ENCODE measurements around the gene SLC9A3. TPM values are rescaled to one million over a fixed set of nuclear protein-coding genes. Genes with fewer than 3 reads are reported as not detected.

SLC9A3 gene
- total RNA-seq, 1 experiment from 2014 or later: 3.1 TPM

GRCh38 chr5:540071-540905 is 16.0 kb upstream of the SLC9A3 start:
- Histone ChIP-seq H3K4me3 (no peak overlapping the region), H3K9me3 (replicated peaks) (no peaks in the 10 kb centered on the region), H3K4me1 (replicated peaks) (no peaks in the 10 kb centered on the region), H3K36me3 (no peaks in the 10 kb centered on the region), H3K27me3 (replicated peaks) (peaks cover 37% of the 10 kb centered on the region), H3K27ac (no peak overlapping the region)
- peak in 1 of 2 experiments; percentile 41 for DNase-seq (ENCODE audit: low read depth in 1 of 2, low spot score in 2 of 2)

GRCh38 chr5:539469-540070 is 15.3 kb upstream of the SLC9A3 start:
- no peak for DNase-seq (ENCODE audit: low read depth in 1 of 2, low spot score in 2 of 2)
- H3K4me1 ChIP-seq (replicated peaks): no peaks in the 10 kb centered on the region
- no peaks in the 10 kb centered on the region for H3K9me3 ChIP-seq (replicated peaks)
- H3K27ac ChIP-seq: no peak overlapping the region
- H3K4me3 ChIP-seq: no peak overlapping the region
- H3K27me3 ChIP-seq (replicated peaks): peaks cover 35% of the 10 kb centered on the region
- H3K36me3 ChIP-seq: no peaks in the 10 kb centered on the region

GRCh38 chr5:538801-539468 is 14.7 kb upstream of the SLC9A3 start:
- no peak for DNase-seq (ENCODE audit: low read depth in 1 of 2, low spot score in 2 of 2)
- H3K27me3 ChIP-seq (replicated peaks): peaks cover 36% of the 10 kb centered on the region
- no peak overlapping the region for H3K4me3 ChIP-seq
- no peaks in the 10 kb centered on the region for H3K4me1 ChIP-seq (replicated peaks)
- no peaks in the 10 kb centered on the region for H3K36me3 ChIP-seq
- no peak overlapping the region for H3K27ac ChIP-seq
- H3K9me3 ChIP-seq (replicated peaks): no peaks in the 10 kb centered on the region

GRCh38 chr5:538271-538771 is 14.1 kb upstream of the SLC9A3 start:
- Histone ChIP-seq H3K4me3 (no peak overlapping the region), H3K27me3 (replicated peaks) (peaks cover 42% of the 10 kb centered on the region), H3K27ac (no peak overlapping the region), H3K36me3 (no peaks in the 10 kb centered on the region), H3K9me3 (replicated peaks) (no peaks in the 10 kb centered on the region), H3K4me1 (replicated peaks) (no peaks in the 10 kb centered on the region)
- no peak for DNase-seq (ENCODE audit: low read depth in 1 of 2, low spot score in 2 of 2)

DNA sequence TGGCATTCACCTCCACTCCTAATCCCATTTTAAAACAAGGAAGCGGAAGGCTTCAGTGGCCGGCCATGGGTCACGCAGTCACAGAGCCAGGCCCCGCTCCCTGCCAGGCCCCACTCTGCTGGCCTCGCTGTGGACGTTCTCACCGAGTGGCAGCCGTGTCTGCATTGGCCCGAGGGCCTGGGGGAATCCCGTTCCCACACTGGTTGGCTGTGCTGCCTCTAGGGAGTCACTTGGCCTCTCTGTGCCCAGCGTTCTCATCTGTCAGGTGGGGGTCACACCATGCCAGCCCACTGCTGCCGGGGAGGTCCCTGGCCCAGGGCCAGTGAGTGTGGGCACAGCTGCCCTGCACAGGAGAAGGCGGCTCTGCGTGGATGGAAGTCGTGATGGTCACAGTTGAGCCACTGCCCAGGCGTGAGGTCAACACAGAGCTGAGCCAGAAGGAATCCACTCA is 13.4 kb upstream of the SLC9A3 start:
- Histone ChIP-seq H3K27ac (no peak overlapping the region), H3K36me3 (no peaks in the 10 kb centered on the region), H3K4me1 (replicated peaks) (no peaks in the 10 kb centered on the region), H3K9me3 (replicated peaks) (no peaks in the 10 kb centered on the region), H3K27me3 (replicated peaks) (peaks cover 48% of the 10 kb centered on the region), H3K4me3 (no peak overlapping the region)
- DNase-seq (ENCODE audit: low read depth in 1 of 2, low spot score in 2 of 2): no peak

- DNase-seq (ENCODE audit: low read depth in 1 of 2, low spot score in 2 of 2): no peak
- Histone ChIP-seq H3K4me1 (replicated peaks) (no peaks in the 10 kb centered on the region), H3K27ac (no peak overlapping the region), H3K27me3 (replicated peaks) (peaks cover 51% of the 10 kb centered on the region), H3K36me3 (no peaks in the 10 kb centered on the region), H3K4me3 (no peak overlapping the region), H3K9me3 (replicated peaks) (no peaks in the 10 kb centered on the region)
Observed at GRCh38 chr5:537098-537497, 12.8 kb upstream of the SLC9A3 start.

- Histone ChIP-seq H3K27me3 (replicated peaks) (peaks cover 58% of the 10 kb centered on the region), H3K4me3 (no peak overlapping the region), H3K4me1 (replicated peaks) (no peaks in the 10 kb centered on the region), H3K27ac (no peak overlapping the region), H3K9me3 (replicated peaks) (no peaks in the 10 kb centered on the region), H3K36me3 (no peaks in the 10 kb centered on the region)
- DNase-seq (ENCODE audit: low read depth in 1 of 2, low spot score in 2 of 2): no peak
Observed at GRCh38 chr5:535846-536698, 11.8 kb upstream of the SLC9A3 start.

- no peaks in the 10 kb centered on the region for H3K36me3 ChIP-seq
- H3K27ac ChIP-seq: no peak overlapping the region
- peaks cover 57% of the 10 kb centered on the region for H3K27me3 ChIP-seq (replicated peaks)
- H3K4me1 ChIP-seq (replicated peaks): no peaks in the 10 kb centered on the region
- no peaks in the 10 kb centered on the region for H3K9me3 ChIP-seq (replicated peaks)
- H3K4me3 ChIP-seq: no peak overlapping the region
- no peak for DNase-seq (ENCODE audit: low read depth in 1 of 2, low spot score in 2 of 2)
Observed at GRCh38 chr5:534743-535671, 10.8 kb upstream of the SLC9A3 start.

GRCh38 chr5:533955-534742 is 9.9 kb upstream of the SLC9A3 start:
- DNase-seq (ENCODE audit: low read depth in 1 of 2, low spot score in 2 of 2): no peak
- no peaks in the 10 kb centered on the region for H3K4me1 ChIP-seq (replicated peaks)
- no peak overlapping the region for H3K27ac ChIP-seq
- no peaks in the 10 kb centered on the region for H3K36me3 ChIP-seq
- no peaks in the 10 kb centered on the region for H3K9me3 ChIP-seq (replicated peaks)
- H3K27me3 ChIP-seq (replicated peaks): peaks cover 57% of the 10 kb centered on the region
- no peak overlapping the region for H3K4me3 ChIP-seq

DNA sequence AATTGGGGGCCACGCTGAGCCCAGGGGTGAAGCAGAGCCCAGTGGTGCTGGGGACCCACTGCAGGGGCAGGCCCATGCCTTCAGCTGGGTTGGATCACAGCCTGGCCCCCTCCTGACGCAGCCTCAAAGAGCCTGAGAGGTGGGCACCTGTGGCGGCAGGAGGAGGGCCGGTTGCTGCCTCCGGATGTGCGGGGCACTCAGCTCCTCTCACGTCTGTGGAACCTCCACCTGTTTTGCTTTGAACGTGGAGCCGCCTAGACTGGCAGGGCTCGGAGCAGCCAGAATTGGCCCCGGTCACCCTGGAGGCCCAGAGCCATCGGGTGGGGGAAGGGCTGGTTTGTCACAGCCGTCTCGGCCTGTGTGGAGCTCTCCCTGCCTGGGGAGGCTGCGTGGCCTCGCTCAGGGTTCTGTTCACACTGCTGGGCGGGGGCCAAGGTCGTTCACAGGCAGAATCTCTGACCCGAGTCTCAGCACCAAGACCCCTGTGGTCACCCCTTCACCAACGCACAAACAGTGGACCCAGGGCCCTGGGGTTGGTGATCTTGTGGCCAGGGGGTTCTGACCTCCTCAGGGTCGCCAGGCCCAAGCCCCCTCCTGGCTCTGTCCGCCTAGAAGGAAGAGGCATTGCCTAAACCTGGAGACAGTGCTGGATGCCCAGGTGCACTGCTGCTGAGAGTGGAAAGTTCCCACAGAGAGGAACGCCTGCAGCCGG is 9.2 kb upstream of the SLC9A3 start:
- no peak for DNase-seq (ENCODE audit: low read depth in 1 of 2, low spot score in 2 of 2)
- Histone ChIP-seq H3K27ac (no peak overlapping the region), H3K36me3 (no peaks in the 10 kb centered on the region), H3K9me3 (replicated peaks) (no peaks in the 10 kb centered on the region), H3K27me3 (replicated peaks) (peaks cover 54% of the 10 kb centered on the region), H3K4me1 (replicated peaks) (no peaks in the 10 kb centered on the region), H3K4me3 (no peak overlapping the region)

DNA sequence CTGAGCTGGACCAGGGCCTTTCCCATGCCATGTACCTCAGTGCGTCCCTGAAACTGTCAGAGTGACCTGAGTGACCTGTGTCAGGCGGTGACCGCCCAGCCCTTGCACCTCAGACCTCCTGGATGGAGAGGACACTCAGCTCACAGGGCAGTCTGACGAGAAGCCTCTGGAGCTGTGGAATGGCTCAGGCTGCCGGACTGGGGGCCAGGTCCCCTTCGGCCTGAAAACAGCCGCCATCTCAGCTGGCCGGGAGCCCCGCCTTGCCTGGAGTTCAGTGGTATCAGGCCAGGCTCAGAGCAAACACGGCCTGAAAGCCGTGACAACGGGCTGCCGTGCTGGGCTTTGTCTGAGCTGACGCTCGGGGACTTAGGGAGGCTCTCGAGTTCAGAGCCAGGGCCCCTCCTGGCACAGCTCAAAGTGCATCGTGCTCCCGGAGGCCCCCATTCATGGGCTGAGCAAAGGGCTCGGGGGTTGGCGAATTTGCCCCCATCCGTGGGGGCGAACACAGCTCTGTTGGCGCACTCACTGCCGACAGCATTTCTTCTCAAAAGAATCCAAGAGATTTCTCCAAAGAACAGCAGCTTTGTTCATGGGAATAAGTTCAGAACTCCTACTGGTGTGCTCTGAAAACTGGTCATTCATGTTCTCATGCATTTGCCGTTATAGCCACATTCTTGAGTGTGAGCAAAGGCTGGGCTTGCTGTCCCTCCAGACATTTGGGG is 8.4 kb upstream of the SLC9A3 start:
- no peaks in the 10 kb centered on the region for H3K36me3 ChIP-seq
- no peaks in the 10 kb centered on the region for H3K4me1 ChIP-seq (replicated peaks)

More for the DNA sequence above, 8.4 kb upstream of the SLC9A3 start:
- Histone ChIP-seq H3K9me3 (replicated peaks) (no peaks in the 10 kb centered on the region), H3K4me3 (no peak overlapping the region), H3K27me3 (replicated peaks) (peaks cover 50% of the 10 kb centered on the region), H3K27ac (no peak overlapping the region)
- no peak for DNase-seq (ENCODE audit: low read depth in 1 of 2, low spot score in 2 of 2)
